ENCODE measurements around the gene PCNX4. TPM values are rescaled to one million over a fixed set of nuclear protein-coding genes. Genes with fewer than 3 reads are reported as not detected.
"Not testable (repeated sequence)": the region's sequence is repeated elsewhere in the genome, so short reads cannot be mapped to it uniquely, and the experiment has no call there.

The PCNX4 gene
- 48.9 to 57.2 TPM (median 52.9 TPM) in 3 replicates for total RNA-seq
- long read RNA-seq, full-length matches to known transcripts, result 37 of 53 reads
- long read RNA-seq, partial matches to known transcripts, result 3 of 53 reads
- long read RNA-seq, other reads (novel, unspliced or antisense), result 13 of 53 reads

GRCh38 chr14:60091550-60092525 lies at the start of gene PCNX4:
Gene PCNX4, plus strand, starts transcription at chr14:60091923. Its CDS starts 15,716 bp downstream, at chr14:60107639.
- H3K9me3 Mint-ChIP-seq (ENCODE audit: low read depth), result no peaks in the 10 kb centered on the region
- DNase-seq (ENCODE audit: low spot score), result peak; percentile 97
- H3K36me3 Mint-ChIP-seq (ENCODE audit: low read depth), result no peaks in the 10 kb centered on the region
- peak within 1 kb of the TSS; percentile 99 for H3K27ac Mint-ChIP-seq (ENCODE audit: unreplicated experiment)
- H3K27me3 Mint-ChIP-seq (ENCODE audit: low read depth), result no peaks in the 10 kb centered on the region
- TF ChIP-seq CTCF (IDR thresholded peaks at IDR 0.05), result no peak
- peaks cover 43% of the 10 kb centered on the region for H3K4me1 Mint-ChIP-seq (ENCODE audit: low read depth)
- peak within 1 kb of the TSS; percentile 93 for H3K4me3 Mint-ChIP-seq (ENCODE audit: unreplicated experiment)

GRCh38 chr14:60047976-60048375 lies 43.7 kb upstream of the PCNX4 start:
- not testable (repeated sequence) for H3K4me1 Mint-ChIP-seq (ENCODE audit: low read depth); H3K27ac Mint-ChIP-seq (ENCODE audit: unreplicated experiment); H3K36me3 Mint-ChIP-seq (ENCODE audit: low read depth); H3K4me3 Mint-ChIP-seq (ENCODE audit: unreplicated experiment); DNase-seq (ENCODE audit: low spot score); H3K27me3 Mint-ChIP-seq (ENCODE audit: low read depth)
- H3K9me3 Mint-ChIP-seq (ENCODE audit: low read depth), result peaks cover 43% of the 10 kb centered on the region

GRCh38 chr14:60051721-60052221 lies 40.0 kb upstream of the PCNX4 start:
- Mint-ChIP-seq H3K27me3 (ENCODE audit: low read depth) (peaks cover 6% of the 10 kb centered on the region), H3K27ac (ENCODE audit: unreplicated experiment) (no peak overlapping the region), H3K36me3 (ENCODE audit: low read depth) (no peaks in the 10 kb centered on the region), H3K4me1 (ENCODE audit: low read depth) (peaks cover 12% of the 10 kb centered on the region), H3K9me3 (ENCODE audit: low read depth) (peaks cover 15% of the 10 kb centered on the region), H3K4me3 (ENCODE audit: unreplicated experiment) (no peak overlapping the region)
- DNase-seq (ENCODE audit: low spot score), result no peak
- no peak for TF ChIP-seq CTCF (IDR thresholded peaks at IDR 0.05)

GRCh38 chr14:60058087-60058486 lies 33.6 kb upstream of the PCNX4 start:
- H3K4me3 Mint-ChIP-seq (ENCODE audit: unreplicated experiment), result no peak overlapping the region
- TF ChIP-seq CTCF (IDR thresholded peaks at IDR 0.05), result no peak
- H3K27ac Mint-ChIP-seq (ENCODE audit: unreplicated experiment), result no peak overlapping the region
- DNase-seq (ENCODE audit: low spot score), result no peak
- peaks cover 25% of the 10 kb centered on the region for H3K4me1 Mint-ChIP-seq (ENCODE audit: low read depth)
- no peaks in the 10 kb centered on the region for H3K36me3 Mint-ChIP-seq (ENCODE audit: low read depth)
- H3K27me3 Mint-ChIP-seq (ENCODE audit: low read depth), result peaks cover 6% of the 10 kb centered on the region
- H3K9me3 Mint-ChIP-seq (ENCODE audit: low read depth), result no peaks in the 10 kb centered on the region

GRCh38 chr14:60061371-60061770 lies 30.4 kb upstream of the PCNX4 start:
- Mint-ChIP-seq H3K27me3 (ENCODE audit: low read depth) (peaks cover 6% of the 10 kb centered on the region), H3K27ac (ENCODE audit: unreplicated experiment) (no peak overlapping the region), H3K9me3 (ENCODE audit: low read depth) (no peaks in the 10 kb centered on the region), H3K4me1 (ENCODE audit: low read depth) (peaks cover 14% of the 10 kb centered on the region), H3K36me3 (ENCODE audit: low read depth) (no peaks in the 10 kb centered on the region), H3K4me3 (ENCODE audit: unreplicated experiment) (no peak overlapping the region)
- TF ChIP-seq CTCF (IDR thresholded peaks at IDR 0.05), result no peak
- DNase-seq (ENCODE audit: low spot score), result no peak

Measured in chondrocyte (in vitro differentiated cells).